ENCODE results near the gene RAPGEF5. TPM values are rescaled to one million over a fixed set of nuclear protein-coding genes. Genes with fewer than 3 reads are reported as not detected.

The RAPGEF5 gene
- total RNA-seq, 6 experiments from 2014 or later, result 15.5 to 56.4 (median 27.1) TPM

DNA sequence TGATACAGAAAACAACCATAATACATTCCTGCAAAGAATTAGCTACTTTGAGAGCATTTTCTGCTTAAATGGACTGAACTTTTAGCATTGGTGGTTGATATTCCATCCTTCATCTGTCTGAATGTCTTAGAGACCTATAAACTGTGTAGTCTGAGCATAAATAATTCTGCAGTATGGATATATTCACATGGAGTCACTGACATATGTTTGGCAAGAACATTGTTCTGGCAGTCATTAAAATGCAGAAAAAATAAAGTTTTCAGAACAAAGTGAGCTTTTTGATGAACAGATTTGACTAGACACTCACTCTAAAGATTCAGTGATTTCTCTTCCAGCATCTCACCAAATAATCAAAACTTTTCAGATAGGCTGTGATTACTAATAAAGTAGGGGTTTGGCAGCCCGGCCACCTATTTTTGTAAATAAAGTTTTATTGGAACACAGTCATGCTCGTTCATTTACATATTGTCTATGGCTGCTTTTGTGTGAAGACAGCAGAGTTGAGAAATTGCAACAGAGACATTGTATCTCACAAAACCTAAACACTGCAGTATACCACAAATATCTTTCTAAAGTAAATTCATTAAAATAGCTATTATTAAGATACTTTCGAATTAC is 44.1 kb upstream of the RAPGEF5 start:
- intact Hi-C loops (cut with DNase I), result no loop called here
- no peak overlapping the region for H3K4me3 ChIP-seq
- H3K4me1 ChIP-seq, result no peaks in the 10 kb centered on the region
- ATAC-seq (no peak), DNase-seq (no peak)
- 76% methylated on average over 3 of the region's 3 CpGs for WGBS (ENCODE audit: insufficient coverage, low coverage, low lambda C conversion rate, missing lambda C conversion rate)
- no peaks in the 10 kb centered on the region for H3K27me3 ChIP-seq
- H3K9me3 ChIP-seq, result no peaks in the 10 kb centered on the region
- no peak overlapping the region for H3K27ac ChIP-seq
- TF ChIP-seq POLR2A (IDR thresholded peaks at IDR 0.05) (no peak), CTCF (IDR thresholded peaks at IDR 0.05) (no peak)
- no peaks in the 10 kb centered on the region for H3K36me3 ChIP-seq

DNA sequence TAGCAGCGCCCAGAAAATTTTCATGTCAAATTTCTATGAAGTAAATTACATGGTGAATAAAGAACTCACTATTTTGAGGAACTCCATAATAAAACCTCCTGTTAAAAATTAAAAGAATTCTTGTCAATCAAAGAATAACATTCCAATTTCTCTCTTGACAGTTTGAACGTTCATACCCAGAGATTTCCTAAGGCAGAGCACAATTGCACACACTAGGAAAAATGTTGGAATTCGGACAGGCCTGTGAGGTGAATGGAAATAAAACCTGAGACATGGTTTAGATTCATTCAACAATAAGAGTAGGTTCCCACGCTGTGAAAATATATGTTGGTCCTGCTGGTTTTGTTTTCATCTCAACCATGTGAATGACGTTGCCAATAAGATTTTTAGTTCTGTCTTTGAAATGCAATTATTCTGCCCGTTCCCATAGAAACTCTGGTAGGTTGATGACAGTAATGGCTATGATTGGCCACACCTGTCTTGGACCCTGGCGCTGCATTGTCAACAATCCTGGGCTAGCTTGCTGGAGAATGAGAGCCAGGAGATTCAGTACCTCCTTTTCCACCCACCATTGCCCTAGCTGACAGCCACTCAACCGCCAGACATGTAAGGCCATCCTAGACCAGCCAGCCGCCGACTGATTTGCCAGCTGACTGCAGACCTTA is 43.3 kb upstream of the RAPGEF5 start:
- intact Hi-C loops (cut with DNase I), result no loop called here
- TF ChIP-seq POLR2A (IDR thresholded peaks at IDR 0.05) (no peak), CTCF (IDR thresholded peaks at IDR 0.05) (no peak)
- WGBS (ENCODE audit: insufficient coverage, low coverage, low lambda C conversion rate, missing lambda C conversion rate), result 65% methylated on average over 9 of the region's 10 CpGs

GRCh38 chr7:22399546-22399945 is 42.6 kb upstream of the RAPGEF5 start:
- Histone ChIP-seq H3K27ac (no peak overlapping the region), H3K4me3 (no peak overlapping the region), H3K27me3 (no peaks in the 10 kb centered on the region), H3K4me1 (no peaks in the 10 kb centered on the region), H3K36me3 (no peaks in the 10 kb centered on the region), H3K9me3 (no peaks in the 10 kb centered on the region)
- DNase-seq, result no peak
- TF ChIP-seq CTCF (IDR thresholded peaks at IDR 0.05), result no peak
- no peak for TF ChIP-seq POLR2A (IDR thresholded peaks at IDR 0.05)
- ATAC-seq, result peak in 1 of 4 donors; percentile 24
- intact Hi-C loops (cut with DNase I), result no loop called here
- 17% methylated on average over 2 of the region's 2 CpGs for WGBS (ENCODE audit: insufficient coverage, low coverage, low lambda C conversion rate, missing lambda C conversion rate)

More for the DNA sequence above, 43.3 kb upstream of the RAPGEF5 start:
- ATAC-seq, result no peak
- H3K27ac ChIP-seq, result no peak overlapping the region
- H3K9me3 ChIP-seq, result no peaks in the 10 kb centered on the region
- no peak for DNase-seq
- no peaks in the 10 kb centered on the region for H3K36me3 ChIP-seq
- H3K4me1 ChIP-seq, result no peaks in the 10 kb centered on the region
- no peaks in the 10 kb centered on the region for H3K27me3 ChIP-seq
- H3K4me3 ChIP-seq, result no peak overlapping the region

DNA sequence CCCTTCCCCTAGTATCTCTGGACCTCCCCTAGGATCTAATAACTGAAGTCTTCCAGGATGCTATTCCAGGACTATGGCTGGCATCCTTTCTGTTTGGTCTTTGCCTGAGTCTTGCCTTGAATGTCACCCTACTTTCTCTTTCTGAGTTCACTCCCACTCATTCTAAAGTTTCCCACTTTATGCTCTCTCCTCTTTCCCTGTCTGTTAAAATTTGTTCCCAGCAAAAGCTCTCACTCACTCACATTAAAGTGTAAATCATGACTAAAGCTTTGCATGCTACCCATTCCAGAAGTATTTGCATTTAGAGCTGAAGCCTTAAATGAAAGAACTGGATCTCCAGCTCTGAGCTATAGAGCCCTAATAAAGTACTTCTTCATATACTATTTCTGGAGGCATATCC is 42.1 kb upstream of the RAPGEF5 start:
- H3K36me3 ChIP-seq, result no peaks in the 10 kb centered on the region
- no peaks in the 10 kb centered on the region for H3K9me3 ChIP-seq
- H3K4me1 ChIP-seq, result no peaks in the 10 kb centered on the region
- TF ChIP-seq CTCF (IDR thresholded peaks at IDR 0.05) (no peak), POLR2A (IDR thresholded peaks at IDR 0.05) (no peak)
- no peak overlapping the region for H3K4me3 ChIP-seq
- intact Hi-C loops (cut with DNase I), result no loop called here
- no peak for ATAC-seq
- DNase-seq, result no peak
- no peak overlapping the region for H3K27ac ChIP-seq
- H3K27me3 ChIP-seq, result no peaks in the 10 kb centered on the region
